HepG2 (cell line): ENCODE data around the gene FNDC3A. TPM values are rescaled to one million over a fixed set of nuclear protein-coding genes. Genes with fewer than 3 reads are reported as not detected.

Experiments
- ATAC-seq: fragments of 200-7000 bp; cut with Tn5 transposase; 3 replicates; pipeline ENCODE4 v1.9.1; 2020; ENCODE audit warnings: mild to moderate bottlenecking, moderate library complexity
- BruUV-seq: library from RNA; stranded (reverse); fragments of 400-500 nt; replicated peaks from 2 replicates; lab custom pipeline; 2021; lab: Mats Ljungman, UMichigan
- CTCF ChIA-PET: fragments of 300-600 bp; formaldehyde crosslinking; extraction: SDS; loops from one replicate; lab custom pipeline; 2021; ENCODE audit warnings: low total read pairs, inconsistent platforms, low intra/inter-chr PET ratio; lab: Yijun Ruan, JAX
- POLR2A ChIA-PET: fragments of 350-600 bp; sonication (Branson Sonifier 250); formaldehyde crosslinking; loops from one replicate; lab custom pipeline; 2020; ENCODE audit warnings: antibody characterized with exemption, inconsistent platforms; lab: Yijun Ruan, JAX
- DNase-seq: peaks from one replicate; pipeline ENCODE4 v3.0.0-alpha.2; 2015; ENCODE audit warnings: low spot score
- FAIRE-seq: peaks from 3 replicates; lab custom pipeline; 2011; peaks lifted over from hg19 to GRCh38; lab: Jason Lieb, UNC
- H2AFZ ChIP-seq: one replicate; pipeline ENCODE4 v1.6.1; 2011; ENCODE audit warnings: low read length, inconsistent platforms
- H3K27ac ChIP-seq: fragments of 300-600 bp; 3 replicates; pipeline ENCODE4 v1.8.0; 2011; ENCODE audit warnings: mixed run types, mild to moderate bottlenecking, mixed read lengths, low read length, inconsistent platforms; ENCODE audit not compliant: insufficient read depth; ENCODE audit errors: extremely low read length
- H3K27me3 ChIP-seq, 2 experiments: fragments of 200-600 bp in 1 of 2; 2 replicates in 1 of 2; 3 replicates in 1 of 2; pipeline versions ENCODE4 v1.6.0 to v1.8.0; 2011; ENCODE audit warnings: low read length in 2 of 2, mild to moderate bottlenecking in 2 of 2, moderate library complexity in 2 of 2, inconsistent platforms in 1 of 2; ENCODE audit not compliant: insufficient read depth in 2 of 2, control insufficient read depth in 1 of 2
- H3K36me3 ChIP-seq, 2 experiments: fragments of 200-600 bp in 1 of 2; replicated peaks in 1 of 2; 2 replicates in 1 of 2; 3 replicates in 1 of 2; pipeline versions ENCODE4 v1.5.1 to v1.8.0; 2011; ENCODE audit warnings: low read length in 2 of 2, inconsistent platforms in 1 of 2; ENCODE audit not compliant: insufficient read depth in 2 of 2, control insufficient read depth in 1 of 2
- H3K4me1 ChIP-seq: 2 replicates; pipeline ENCODE4 v1.5.1; 2012; ENCODE audit warnings: low read length, inconsistent platforms; ENCODE audit not compliant: insufficient read depth
- H3K4me2 ChIP-seq: 2 replicates; pipeline ENCODE4 v1.6.0; 2011; ENCODE audit warnings: low read depth, low read length, inconsistent platforms
- H3K4me3 ChIP-seq, 3 experiments: fragments of 200-600 bp in 1 of 3; sonication (generic), shearing (Covaris generic) in 1 of 3; replicated peaks in 1 of 3; 2 replicates each; pipeline ENCODE4 v1.5.1; 2011 to 2016; ENCODE audit warnings: low read length in 3 of 3, inconsistent platforms in 2 of 3, low read depth in 2 of 3, mild to moderate bottlenecking in 2 of 3, control low read depth in 1 of 3, mixed read lengths in 1 of 3; ENCODE audit not compliant: insufficient read depth in 1 of 3
- H3K79me2 ChIP-seq: one replicate; pipeline ENCODE4 v1.6.1; 2011; ENCODE audit warnings: low read length, inconsistent platforms; ENCODE audit not compliant: insufficient read depth
- H3K9ac ChIP-seq: 2 replicates; pipeline ENCODE4 v1.6.0; 2011; ENCODE audit warnings: mild to moderate bottlenecking, low read depth, low read length, inconsistent platforms; ENCODE audit not compliant: insufficient read depth
- H3K9me3 ChIP-seq: 2 replicates; pipeline ENCODE4 v1.5.1; 2012; ENCODE audit warnings: mild to moderate bottlenecking, low read length
- H4K20me1 ChIP-seq: 2 replicates; pipeline ENCODE4 v1.6.0; 2011; ENCODE audit warnings: inconsistent platforms, mild to moderate bottlenecking, low read length, moderate library complexity; ENCODE audit not compliant: insufficient read depth
- ESRRA ChIP-seq: sonication (generic); formaldehyde crosslinking; IDR thresholded peaks from 2 replicates; pipeline ENCODE4 v1.5.1; 2020; ENCODE audit warnings: mild to moderate bottlenecking, low read depth, missing genetic modification reagents
- EZH2 ChIP-seq: conservative IDR thresholded peaks from 2 replicates; pipeline ENCODE4 v1.6.1; 2012; ENCODE audit warnings: mild to moderate bottlenecking, low read depth, low read length, moderate library complexity
- FOXJ3 ChIP-seq: sonication (generic); formaldehyde crosslinking; IDR thresholded peaks from 2 replicates; pipeline ENCODE4 v1.4.0; 2020; ENCODE audit warnings: missing genetic modification reagents, mild to moderate bottlenecking, borderline replicate concordance
- GZF1 ChIP-seq: sonication (generic); formaldehyde crosslinking; IDR thresholded peaks from 2 replicates; pipeline ENCODE4 v1.5.1; 2020; ENCODE audit warnings: mild to moderate bottlenecking, missing genetic modification reagents
- RAD21 ChIP-seq: fragments of 450-650 bp; formaldehyde crosslinking; IDR thresholded peaks from 2 replicates; pipeline ENCODE4 v1.5.0; 2020; ENCODE audit warnings: mild to moderate bottlenecking
- TAF1 ChIP-seq: sonication (generic); formaldehyde crosslinking; IDR thresholded peaks from 2 replicates; pipeline ENCODE4 v1.4.0; 2020; ENCODE audit warnings: missing genetic modification reagents
- XRCC5 ChIP-seq: fragments of 200-400 bp; formaldehyde crosslinking; optimal IDR thresholded peaks from 2 replicates; pipeline ENCODE3; 2017; ENCODE audit warnings: mild to moderate bottlenecking, low read length
- ZBTB25 ChIP-seq: IDR thresholded peaks from 2 replicates; pipeline ENCODE4 v1.6.1; 2018; ENCODE audit warnings: missing genetic modification reagents
- ZFYVE20 ChIP-seq: sonication (generic); formaldehyde crosslinking; IDR thresholded peaks from 2 replicates; pipeline ENCODE4 v1.8.0; 2023; ENCODE audit warnings: low read depth, mild to moderate bottlenecking, moderate library complexity, missing genetic modification reagents, borderline replicate concordance
- ZNF326 ChIP-seq: sonication (generic); formaldehyde crosslinking; IDR thresholded peaks from 2 replicates; pipeline ENCODE4 v1.4.0; 2020; ENCODE audit warnings: missing genetic modification reagents, borderline replicate concordance
- ZNF510 ChIP-seq: sonication (generic); formaldehyde crosslinking; IDR thresholded peaks from 2 replicates; pipeline ENCODE4 v1.4.0; 2020; ENCODE audit warnings: low read depth, mild to moderate bottlenecking, missing genetic modification reagents
- ZNF562 ChIP-seq: sonication (generic); formaldehyde crosslinking; IDR thresholded peaks from 2 replicates; pipeline ENCODE4 v1.8.0; 2022; ENCODE audit warnings: missing genetic modification reagents, borderline replicate concordance
- ZNF670 ChIP-seq: sonication (generic); formaldehyde crosslinking; IDR thresholded peaks from 2 replicates; pipeline ENCODE4 v1.8.0; 2022; ENCODE audit warnings: mild to moderate bottlenecking, missing genetic modification reagents, borderline replicate concordance
- ZNF691 ChIP-seq: sonication (generic); formaldehyde crosslinking; IDR thresholded peaks from 2 replicates; pipeline ENCODE4 v1.4.0; 2020; ENCODE audit warnings: missing genetic modification reagents, low read depth, mild to moderate bottlenecking, borderline replicate concordance
- ZNF737 ChIP-seq: sonication (generic); formaldehyde crosslinking; IDR thresholded peaks from 2 replicates; pipeline ENCODE4 v1.5.0; 2020; ENCODE audit warnings: missing genetic modification reagents, mild to moderate bottlenecking, borderline replicate concordance
- ZNF792 ChIP-seq: IDR thresholded peaks from 2 replicates; pipeline ENCODE4 v1.6.1; 2016
- ZNF879 ChIP-seq: sonication (generic); formaldehyde crosslinking; IDR thresholded peaks from 2 replicates; pipeline ENCODE4 v1.8.1; 2023; ENCODE audit warnings: missing genetic modification reagents
- ZSCAN12 ChIP-seq: sonication (generic); formaldehyde crosslinking; IDR thresholded peaks from 2 replicates; pipeline ENCODE4 v1.9.0; 2021; ENCODE audit warnings: mild to moderate bottlenecking, missing genetic modification reagents
- WGBS: methylation state at CpG from one replicate; pipeline ENCODE4 v1.1.6; 2017; ENCODE audit warnings: low lambda C conversion rate; 5-methylcytosine and 5-hydroxymethylcytosine counted together
- in situ Hi-C: cut with HindIII; loops from 2 replicates; pipeline ENCODE4 v1.10.0; 2017; ENCODE audit warnings: low pct_unique_long_range_greater_than_20kb; ENCODE audit not compliant: extremely low pct_ligation_motif_present
- intact Hi-C: fragments of 100-400 bp; cut with micrococcal nuclease; formaldehyde crosslinking; loops from one replicate; pipeline ENCODE4 v1.10.0; 2022; ENCODE audit not compliant: unreplicated experiment
- polyA plus RNA-seq, 8 experiments: library from polyadenylated mRNA; depleted of rRNA in 3 of 8; stranded (reverse) in 7 of 8; unstranded in 1 of 8; fragments of >200 nt; fragmentation: Illumina TruSeq in 4 of 8; extraction: Trizol in 4 of 8; gene quantifications; 2 replicates each; pipeline versions ENCODE4 v1.2.1 to v1.2.3, GENCODE V29; 2011 to 2016; ENCODE audit warnings: low read depth in 4 of 8, missing spikeins in 1 of 8, mixed read lengths in 1 of 8; ENCODE audit not compliant: insufficient read depth in 1 of 8
- total RNA-seq, 5 experiments: library from RNA; depleted of rRNA; stranded (reverse); fragments of >200 nt; fragmentation: Illumina TruSeq; extraction: Trizol; gene quantifications; 2 replicates each; pipeline ENCODE4 v1.2.3, GENCODE V29; 2016; ENCODE audit warnings: low read depth in 1 of 5
- TF ChIP-seq, protein P1 (sequence below): conservative IDR thresholded peaks from 2 replicates; pipeline ENCODE4 v1.6.1; 2018; ENCODE audit warnings: missing genetic modification reagents

Gene FNDC3A
- total and polyA plus RNA-seq, 2 of the 13 experiments (the other 11 are each of a cell fraction or from before 2014, with no cell fraction given): 36.7 to 39.3 TPM

DNA sequence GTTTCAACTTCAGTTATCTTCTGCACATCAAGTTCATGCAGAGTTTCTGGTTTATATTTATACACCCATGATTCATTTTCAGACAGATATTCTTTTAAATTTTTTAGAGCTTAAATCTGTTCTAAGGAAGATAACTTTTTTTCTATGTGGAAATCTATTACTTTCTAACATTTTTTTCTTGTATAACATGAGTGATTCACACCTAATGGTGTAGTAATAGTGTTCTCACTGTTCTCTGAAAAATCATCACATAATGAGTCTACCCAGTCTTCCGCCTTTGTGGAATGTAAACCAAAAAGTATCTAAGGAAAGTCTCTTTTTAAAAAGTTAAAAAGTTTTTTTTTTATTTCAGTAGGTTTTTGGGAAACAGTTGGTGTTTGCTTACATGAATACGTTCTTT, 70.8 kb downstream of the FNDC3A start (continued):
- no peak for TF ChIP-seq ZNF510 (CRISPR knock-in tag)
- TF ChIP-seq ZNF879: no peak
- TF ChIP-seq ZSCAN12 (CRISPR knock-in tag): no peak
- TF ChIP-seq ZNF691 (CRISPR knock-in tag): no peak

DNA sequence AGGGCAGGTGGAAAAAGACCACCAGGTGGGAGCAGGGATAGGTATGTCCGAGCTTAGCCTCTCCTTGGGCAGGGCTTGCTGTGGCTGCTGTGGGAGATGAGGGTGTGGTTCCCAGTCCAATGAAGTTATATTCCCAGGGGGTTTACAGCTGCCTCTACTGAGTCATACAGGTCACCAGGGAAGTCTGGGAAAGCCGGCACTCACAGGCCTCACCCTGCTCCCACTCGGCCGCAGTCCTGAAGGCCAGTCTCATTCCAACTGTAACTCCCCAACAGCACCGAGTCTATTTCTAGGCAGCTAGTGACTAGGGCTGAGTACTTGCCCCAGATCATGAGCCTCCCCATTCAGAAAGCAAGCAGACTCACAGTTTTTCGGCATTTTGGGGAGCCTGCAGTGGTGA, 77.1 kb downstream of the FNDC3A start:
- ChIA-PET POLR2A (no interaction called here), CTCF (no interaction called here)
- DNase-seq: no peak
- no peak for FAIRE-seq
- H3K79me2 ChIP-seq: no peaks in the 10 kb centered on the region
- H4K20me1 ChIP-seq: no peaks in the 10 kb centered on the region
- no peak for ATAC-seq
- H3K4me1 ChIP-seq: no peaks in the 10 kb centered on the region
- 95% methylated on average over 2 of the region's 6 CpGs for WGBS
- H3K9me3 ChIP-seq: no peaks in the 10 kb centered on the region
- no peak overlapping the region for H3K27ac ChIP-seq
- no peak overlapping the region for H2AFZ ChIP-seq
- no TSS peak for BruUV-seq
- peaks cover 0 to 2% of the 10 kb centered on the region in 2 experiments; a peak in 2 of 5 replicates for H3K36me3 ChIP-seq
- no peak overlapping the region for H3K4me3 ChIP-seq
- intact Hi-C loops (no loop called here), in situ Hi-C loops (no loop called here)
- H3K4me2 ChIP-seq: no peak overlapping the region
- H3K9ac ChIP-seq: no peak overlapping the region
- H3K27me3 ChIP-seq: no peaks in the 10 kb centered on the region
- no peak for TF ChIP-seq FOXJ3 (CRISPR knock-in tag)
- TF ChIP-seq ZNF670 (CRISPR knock-in tag): no peak
- no peak for TF ChIP-seq ESRRA (CRISPR knock-in tag)
- TF ChIP-seq ZBTB25 (CRISPR knock-in tag): no peak
- TF ChIP-seq, protein P1, sequence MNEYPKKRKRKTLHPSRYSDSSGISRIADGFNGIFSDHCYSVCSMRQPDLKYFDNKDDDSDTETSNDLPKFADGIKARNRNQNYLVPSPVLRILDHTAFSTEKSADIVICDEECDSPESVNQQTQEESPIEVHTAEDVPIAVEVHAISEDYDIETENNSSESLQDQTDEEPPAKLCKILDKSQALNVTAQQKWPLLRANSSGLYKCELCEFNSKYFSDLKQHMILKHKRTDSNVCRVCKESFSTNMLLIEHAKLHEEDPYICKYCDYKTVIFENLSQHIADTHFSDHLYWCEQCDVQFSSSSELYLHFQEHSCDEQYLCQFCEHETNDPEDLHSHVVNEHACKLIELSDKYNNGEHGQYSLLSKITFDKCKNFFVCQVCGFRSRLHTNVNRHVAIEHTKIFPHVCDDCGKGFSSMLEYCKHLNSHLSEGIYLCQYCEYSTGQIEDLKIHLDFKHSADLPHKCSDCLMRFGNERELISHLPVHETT: no peak
- TF ChIP-seq XRCC5: no peak
- TF ChIP-seq ZNF326: no peak
- TF ChIP-seq GZF1: no peak
- no peak for TF ChIP-seq ZNF562 (CRISPR knock-in tag)
- TF ChIP-seq ZNF792 (CRISPR knock-in tag): no peak
- no peak for TF ChIP-seq EZH2
- TF ChIP-seq RAD21: no peak
- TF ChIP-seq TAF1 (CRISPR knock-in tag): no peak
- TF ChIP-seq ZFYVE20: no peak
- TF ChIP-seq ZNF737 (CRISPR knock-in tag): no peak
- TF ChIP-seq, all 625 proteins: peak for 0
